ENCODE measurements around the gene ZNF438. TPM values are rescaled to one million over a fixed set of nuclear protein-coding genes. Genes with fewer than 3 reads are reported as not detected.
"Not testable (repeated sequence)": the region's sequence is repeated elsewhere in the genome, so short reads cannot be mapped to it uniquely, and the experiment has no call there.

The ZNF438 gene
- total RNA-seq, 2 experiments from 2014 or later: 3.7 TPM

DNA sequence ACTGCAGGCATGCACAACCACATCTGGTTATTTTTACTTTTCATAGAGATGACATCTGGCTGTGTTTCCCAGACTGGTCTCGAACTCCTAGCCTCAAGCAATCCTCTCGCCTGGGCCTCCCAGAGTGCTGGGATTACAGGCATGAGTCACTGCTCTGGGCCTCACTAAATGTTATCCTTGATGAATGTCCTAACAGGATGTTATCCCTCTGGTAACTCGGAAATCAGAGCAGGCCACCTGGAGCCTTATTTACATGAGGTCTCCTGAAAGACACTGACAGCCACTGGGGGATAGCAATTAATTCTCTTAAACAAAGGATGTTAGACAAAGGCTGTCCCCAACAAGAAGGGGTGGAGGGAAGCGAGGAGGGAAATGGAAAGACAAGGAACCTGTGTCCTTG lies 4.5 kb upstream of the ZNF438 start:
- H3K4me1 Mint-ChIP-seq (ENCODE audit: low read depth): peaks cover 5% of the 10 kb centered on the region
- POLR2A ChIA-PET: no interaction called here
- H3K36me3 Mint-ChIP-seq: no peaks in the 10 kb centered on the region
- CTCF ChIA-PET: no interaction called here
- no peak overlapping the region for H3K4me3 Mint-ChIP-seq
- H3K9me3 Mint-ChIP-seq: no peaks in the 10 kb centered on the region
- intact Hi-C loops (cut with micrococcal nuclease): no loop called here
- no peaks in the 10 kb centered on the region for H3K27me3 Mint-ChIP-seq
- no peak for DNase-seq
- no peak overlapping the region for H3K27ac Mint-ChIP-seq

DNA sequence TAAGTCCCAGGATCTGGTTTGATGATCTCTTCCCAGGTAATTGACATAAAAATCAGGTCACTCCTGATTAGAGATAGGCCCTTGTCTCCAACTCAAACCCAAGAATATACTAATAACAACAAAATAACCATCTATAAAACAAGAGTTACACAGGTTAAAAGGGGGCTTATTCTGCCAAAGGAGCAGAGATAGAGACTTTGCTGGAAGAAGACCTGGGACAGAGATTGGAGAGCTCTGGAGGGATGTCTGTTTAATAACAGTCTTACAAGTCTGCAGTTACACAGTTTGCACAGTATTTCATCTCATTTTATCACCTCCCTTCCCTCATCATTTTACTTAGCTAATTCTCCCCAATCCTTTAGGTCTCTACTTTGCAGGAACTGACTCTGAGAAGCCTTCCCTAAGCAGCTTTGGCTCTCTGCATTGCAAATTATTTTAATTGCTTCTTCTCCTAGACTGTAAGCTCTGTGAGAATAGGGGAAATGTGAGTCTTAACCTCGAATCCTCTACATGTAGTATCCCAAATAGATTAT lies 3.7 kb upstream of the ZNF438 start:
- H3K27me3 Mint-ChIP-seq: no peaks in the 10 kb centered on the region
- H3K4me1 Mint-ChIP-seq (ENCODE audit: low read depth): peaks cover 11% of the 10 kb centered on the region
- no peak overlapping the region for H3K27ac Mint-ChIP-seq
- CTCF ChIA-PET: no interaction called here
- DNase-seq: no peak
- no peaks in the 10 kb centered on the region for H3K36me3 Mint-ChIP-seq
- H3K4me3 Mint-ChIP-seq: no peak overlapping the region
- no peaks in the 10 kb centered on the region for H3K9me3 Mint-ChIP-seq
- POLR2A ChIA-PET: no interaction called here
- intact Hi-C loops (cut with micrococcal nuclease): no loop called here

GRCh38 chr10:31034098-31034909 lies 2.6 kb upstream of the ZNF438 start:
- intact Hi-C loops (cut with micrococcal nuclease): loop anchor here (5.0 kb wide), 5 partner anchors 98 to 713 kb away; no protein-coding TSS in a partner anchor
- ChIA-PET POLR2A (interaction anchor here (0.5 kb wide), 1 partner anchor 536 kb away, joined by 4 read pairs; no protein-coding TSS in a partner anchor), CTCF (no interaction called here)
- Mint-ChIP-seq H3K4me3 (no peak overlapping the region), H3K4me1 (ENCODE audit: low read depth) (peaks cover 15% of the 10 kb centered on the region), H3K27me3 (no peaks in the 10 kb centered on the region), H3K36me3 (no peaks in the 10 kb centered on the region), H3K9me3 (no peaks in the 10 kb centered on the region), H3K27ac (no peak overlapping the region)
- DNase-seq: no peak

DNA sequence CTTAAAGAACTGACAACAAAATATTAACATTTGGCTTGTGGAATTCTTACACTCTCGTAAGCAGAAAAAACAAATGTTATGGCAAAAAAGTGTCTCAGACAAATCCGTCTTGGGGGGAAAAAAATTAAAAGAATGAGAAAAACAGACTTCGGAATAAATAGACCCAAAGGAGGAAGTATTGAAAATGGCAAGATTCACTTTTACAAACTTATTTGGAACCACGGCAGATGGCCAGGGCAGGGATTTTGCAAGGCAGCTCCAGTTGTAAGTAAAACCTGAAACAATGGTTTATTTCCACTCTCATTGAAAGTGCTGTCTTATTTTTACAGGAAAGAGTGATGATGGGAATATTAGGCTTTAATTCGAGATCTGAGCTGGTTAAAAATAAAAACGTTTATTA lies 1.5 kb upstream of the ZNF438 start:
- no peaks in the 10 kb centered on the region for H3K9me3 Mint-ChIP-seq
- peak overlapping the region; percentile 86 for H3K4me3 Mint-ChIP-seq
- H3K36me3 Mint-ChIP-seq: no peaks in the 10 kb centered on the region
- ChIA-PET CTCF (interaction anchor here (0.6 to 2.7 kb wide), 4 partner anchors 38 to 311 kb away, joined by 3 to 17 read pairs (median 4); no protein-coding TSS in a partner anchor), POLR2A (interaction anchor here (0.7 kb wide), 1 partner anchor 553 kb away, joined by 3 read pairs; no protein-coding TSS in a partner anchor)
- intact Hi-C loops (cut with micrococcal nuclease): loop anchor here (2.0 to 5.0 kb wide), 7 partner anchors 68 to 1006 kb away; no protein-coding TSS in a partner anchor
- peaks cover 13% of the 10 kb centered on the region for H3K4me1 Mint-ChIP-seq (ENCODE audit: low read depth)
- H3K27ac Mint-ChIP-seq: peak overlapping the region; percentile 43
- DNase-seq: no peak
- no peaks in the 10 kb centered on the region for H3K27me3 Mint-ChIP-seq

- ChIA-PET POLR2A (interaction anchor here (0.7 to 1.8 kb wide), 13 partner anchors 25 to 712 kb away, joined by 3 to 17 read pairs (median 4); partner anchors contain the start of gene ZEB1), CTCF (interaction anchor here (0.5 to 2.7 kb wide), 27 partner anchors 11 to 1351 kb away, joined by 3 to 17 read pairs (median 3); no protein-coding TSS in a partner anchor)
- intact Hi-C loops (cut with micrococcal nuclease): loop anchor here (1.0 to 5.0 kb wide), 13 partner anchors 46 to 1006 kb away; partner anchors contain the start of gene ZEB1
- peak overlapping the region; percentile 86 for H3K4me3 Mint-ChIP-seq
- no peaks in the 10 kb centered on the region for H3K36me3 Mint-ChIP-seq
- DNase-seq: peak; percentile 96
- no peaks in the 10 kb centered on the region for H3K27me3 Mint-ChIP-seq
- H3K9me3 Mint-ChIP-seq: no peaks in the 10 kb centered on the region
- peaks cover 13% of the 10 kb centered on the region for H3K4me1 Mint-ChIP-seq (ENCODE audit: low read depth)
- peak overlapping the region; percentile 96 for H3K27ac Mint-ChIP-seq
Observed at GRCh38 chr10:31032258-31033132, 830 bp upstream of the ZNF438 start.

- Mint-ChIP-seq H3K4me3 (peak overlapping the region; percentile 86), H3K9me3 (no peaks in the 10 kb centered on the region), H3K36me3 (no peaks in the 10 kb centered on the region), H3K4me1 (ENCODE audit: low read depth) (peaks cover 13% of the 10 kb centered on the region), H3K27ac (peak overlapping the region; percentile 96), H3K27me3 (no peaks in the 10 kb centered on the region)
- no peak for DNase-seq
- intact Hi-C loops (cut with micrococcal nuclease): loop anchor here (5.0 kb wide), 5 partner anchors 101 to 716 kb away; no protein-coding TSS in a partner anchor
- ChIA-PET POLR2A (interaction anchor here (0.9 to 1.8 kb wide), 8 partner anchors 32 to 571 kb away, joined by 3 to 17 read pairs (median 6); partner anchors contain the start of gene ZEB1), CTCF (interaction anchor here (0.8 to 2.7 kb wide), 12 partner anchors 9 to 782 kb away, joined by 3 to 17 read pairs (median 4); no protein-coding TSS in a partner anchor)
Observed at GRCh38 chr10:31031205-31031557, 484 bp downstream of the ZNF438 start.

DNA sequence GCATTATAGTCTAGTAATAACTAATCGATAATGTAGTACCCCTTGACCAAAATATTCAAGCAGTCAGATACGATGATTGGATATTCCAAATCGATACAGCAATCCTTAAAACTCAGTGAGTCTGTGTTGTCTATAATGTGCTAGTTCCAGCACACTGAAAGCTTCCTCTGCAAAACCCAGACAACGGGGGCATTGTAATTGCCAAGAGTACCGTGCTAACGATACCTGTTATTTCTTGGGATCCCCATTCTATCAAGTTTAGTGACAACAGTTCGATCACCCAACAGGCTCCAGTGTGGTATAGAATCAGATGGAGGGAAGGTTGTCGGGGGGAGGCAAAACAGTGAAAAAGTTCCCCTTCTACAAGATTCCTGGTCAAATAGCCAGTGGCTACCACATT lies 865 bp downstream of the ZNF438 start:
- Mint-ChIP-seq H3K36me3 (no peaks in the 10 kb centered on the region), H3K4me1 (ENCODE audit: low read depth) (peaks cover 13% of the 10 kb centered on the region), H3K27ac (no peak overlapping the region), H3K4me3 (peak overlapping the region; percentile 86), H3K27me3 (no peaks in the 10 kb centered on the region), H3K9me3 (no peaks in the 10 kb centered on the region)
- POLR2A ChIA-PET: no interaction called here
- DNase-seq: no peak
- intact Hi-C loops (cut with micrococcal nuclease): loop anchor here (5.0 kb wide), 5 partner anchors 102 to 717 kb away; no protein-coding TSS in a partner anchor
- CTCF ChIA-PET: interaction anchor here (0.6 to 1.9 kb wide), 6 partner anchors 13 to 782 kb away, joined by 3 to 5 read pairs (median 4); no protein-coding TSS in a partner anchor

- DNase-seq: no peak
- Mint-ChIP-seq H3K36me3 (no peaks in the 10 kb centered on the region), H3K27me3 (no peaks in the 10 kb centered on the region), H3K27ac (no peak overlapping the region), H3K9me3 (no peaks in the 10 kb centered on the region), H3K4me3 (no peak overlapping the region), H3K4me1 (ENCODE audit: low read depth) (peaks cover 13% of the 10 kb centered on the region)
- intact Hi-C loops (cut with micrococcal nuclease): loop anchor here (5.0 kb wide), 5 partner anchors 102 to 717 kb away; no protein-coding TSS in a partner anchor
- CTCF ChIA-PET: interaction anchor here (0.6 to 1.3 kb wide), 3 partner anchors 13 to 240 kb away, joined by 3 to 5 read pairs (median 4); no protein-coding TSS in a partner anchor
- POLR2A ChIA-PET: no interaction called here
Observed at GRCh38 chr10:31030260-31030659, 1.4 kb downstream of the ZNF438 start.

GRCh38 chr10:31028081-31028480 lies 3.6 kb downstream of the ZNF438 start:
- DNase-seq: no peak
- CTCF ChIA-PET: no interaction called here
- H3K27me3 Mint-ChIP-seq: no peaks in the 10 kb centered on the region

DNA sequence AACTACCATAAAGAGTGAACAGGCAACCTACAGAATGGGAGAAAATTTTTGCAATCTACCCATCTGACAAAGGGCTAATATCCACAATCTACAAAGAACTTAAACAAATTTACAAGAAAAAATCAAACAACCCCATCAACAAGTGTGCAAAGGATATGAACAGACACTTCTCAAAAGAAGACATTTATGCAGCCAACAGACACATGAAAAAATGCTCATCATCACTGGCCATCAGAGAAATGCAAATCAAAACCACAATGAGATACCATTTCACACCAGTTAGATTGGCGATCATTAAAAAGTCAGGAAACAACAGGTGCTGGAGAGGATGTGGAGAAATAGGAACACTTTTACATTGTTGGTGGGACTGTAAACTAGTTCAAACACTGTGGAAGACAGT lies 5.4 kb downstream of the ZNF438 start:
- H3K9me3 Mint-ChIP-seq; H3K36me3 Mint-ChIP-seq; DNase-seq; H3K27ac Mint-ChIP-seq; intact Hi-C loops (cut with micrococcal nuclease); H3K4me3 Mint-ChIP-seq; POLR2A ChIA-PET; H3K27me3 Mint-ChIP-seq: not testable (repeated sequence)
- peaks cover 12% of the 10 kb centered on the region for H3K4me1 Mint-ChIP-seq (ENCODE audit: low read depth)
- CTCF ChIA-PET: interaction anchor here (1.0 kb wide), 1 partner anchor 10 kb away, joined by 3 read pairs; no protein-coding TSS in a partner anchor

More at GRCh38 chr10:31028081-31028480, 3.6 kb downstream of the ZNF438 start:
- Mint-ChIP-seq H3K4me1 (ENCODE audit: low read depth) (peaks cover 12% of the 10 kb centered on the region), H3K4me3 (no peak overlapping the region), H3K36me3 (no peaks in the 10 kb centered on the region), H3K9me3 (no peaks in the 10 kb centered on the region), H3K27ac (no peak overlapping the region)
- intact Hi-C loops (cut with micrococcal nuclease): no loop called here
- POLR2A ChIA-PET: no interaction called here

DNA sequence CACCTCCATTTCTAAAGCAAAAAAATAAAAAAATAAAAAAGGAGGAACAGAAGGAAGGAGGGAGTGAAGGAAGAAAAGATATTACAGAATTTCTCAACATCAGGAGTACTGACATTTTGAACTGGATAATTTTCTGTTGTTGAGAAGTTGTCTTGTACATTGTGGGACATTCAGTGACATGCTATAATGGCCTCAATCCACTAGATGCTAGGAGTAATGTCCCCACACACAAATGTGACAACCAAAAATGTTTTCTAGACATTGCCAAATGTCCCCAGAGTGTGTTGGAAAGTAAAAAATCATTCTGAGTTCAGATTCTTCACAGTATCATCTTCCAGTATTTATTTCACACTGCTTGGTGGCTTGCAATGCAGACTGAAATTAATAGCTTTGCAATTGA lies 6.5 kb downstream of the ZNF438 start:
- CTCF ChIA-PET: interaction anchor here (1.0 kb wide), 1 partner anchor 9 kb away, joined by 3 read pairs; no protein-coding TSS in a partner anchor
- no peak for DNase-seq

More for the DNA sequence above, 6.5 kb downstream of the ZNF438 start:
- no peak overlapping the region for H3K4me3 Mint-ChIP-seq
- no peaks in the 10 kb centered on the region for H3K27me3 Mint-ChIP-seq
- intact Hi-C loops (cut with micrococcal nuclease): no loop called here
- H3K27ac Mint-ChIP-seq: no peak overlapping the region
- H3K4me1 Mint-ChIP-seq (ENCODE audit: low read depth): peaks cover 4% of the 10 kb centered on the region
- POLR2A ChIA-PET: no interaction called here
- H3K36me3 Mint-ChIP-seq: no peaks in the 10 kb centered on the region
- no peaks in the 10 kb centered on the region for H3K9me3 Mint-ChIP-seq
